Esophagus muscularis mucosa (tissue), 4 donors: Measurements from ENCODE around the gene DNAAF5.

Source experiments
- CTCF ChIP-seq, 3 experiments: fragments of 200-600 bp in 2 of 3; fragments of 450-650 bp in 1 of 3; sonication (generic) in 2 of 3; IDR thresholded peaks; one replicate each; pipeline ENCODE4 v1.5.1; 2017 to 2019; ENCODE audit warnings: antibody characterized with exemption in 3 of 3, mild to moderate bottlenecking in 2 of 3, moderate library complexity in 1 of 3
- EP300 ChIP-seq: sonication (generic); formaldehyde crosslinking; IDR thresholded peaks from one replicate; pipeline ENCODE4 v1.6.1; 2017; ENCODE audit warnings: antibody characterized with exemption
- POLR2A ChIP-seq: fragments of 450-650 bp; IDR thresholded peaks from one replicate; pipeline ENCODE4 v1.6.1; 2017; ENCODE audit warnings: antibody characterized with exemption, moderate library complexity, mild to moderate bottlenecking, low read depth
- POLR2AphosphoS5 ChIP-seq, 2 donors: sonication (generic); formaldehyde crosslinking; IDR thresholded peaks; one replicate each; pipeline ENCODE4 v1.6.1; 2017; ENCODE audit warnings: antibody characterized with exemption in 2 of 2

DNA sequence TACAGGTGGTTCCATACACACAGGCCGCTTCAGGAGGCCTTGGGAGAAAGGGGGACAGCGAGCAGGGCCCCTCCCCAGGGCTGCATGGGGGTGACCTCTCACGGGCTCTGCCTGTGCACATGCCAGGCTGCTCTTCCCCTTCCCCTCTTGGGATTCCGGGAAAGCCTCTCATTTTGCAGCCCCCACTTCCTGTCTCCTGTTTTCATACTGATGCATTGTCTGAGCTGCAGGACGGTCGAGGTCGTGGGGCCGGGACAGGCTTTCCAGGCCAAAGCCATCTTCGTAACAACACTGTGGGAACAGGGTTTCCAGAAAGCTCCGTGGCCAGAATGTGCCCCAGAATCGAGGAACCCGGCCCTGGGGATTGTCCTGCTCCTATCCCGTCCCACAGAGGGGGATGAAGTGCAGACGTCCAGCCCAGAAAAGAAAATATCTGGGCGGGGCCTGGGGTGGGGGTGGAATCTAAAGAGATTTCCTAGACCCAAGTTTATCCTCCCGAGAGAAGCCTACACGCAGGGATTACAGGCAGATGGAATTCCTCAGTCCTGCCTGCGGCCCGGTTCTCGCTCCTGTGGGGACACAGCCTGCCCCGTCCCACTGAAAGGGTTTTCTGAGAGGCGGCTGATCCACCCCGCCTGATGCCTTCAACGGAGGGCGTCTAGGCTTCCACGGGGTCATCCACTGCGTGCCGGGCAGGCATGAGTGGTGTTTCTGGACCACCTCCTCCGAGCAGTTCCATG lies 29.5 kb upstream of the DNAAF5 start:
- TF ChIP-seq CTCF (IDR thresholded peaks at IDR 0.05) (no peak), POLR2A (no peak), POLR2AphosphoS5 (IDR thresholded peaks at IDR 0.05) (no peak), EP300 (no peak)
